ENCODE measurements around the gene GPT2. TPM values are rescaled to one million over a fixed set of nuclear protein-coding genes. Genes with fewer than 3 reads are reported as not detected.

The GPT2 gene, protein sequence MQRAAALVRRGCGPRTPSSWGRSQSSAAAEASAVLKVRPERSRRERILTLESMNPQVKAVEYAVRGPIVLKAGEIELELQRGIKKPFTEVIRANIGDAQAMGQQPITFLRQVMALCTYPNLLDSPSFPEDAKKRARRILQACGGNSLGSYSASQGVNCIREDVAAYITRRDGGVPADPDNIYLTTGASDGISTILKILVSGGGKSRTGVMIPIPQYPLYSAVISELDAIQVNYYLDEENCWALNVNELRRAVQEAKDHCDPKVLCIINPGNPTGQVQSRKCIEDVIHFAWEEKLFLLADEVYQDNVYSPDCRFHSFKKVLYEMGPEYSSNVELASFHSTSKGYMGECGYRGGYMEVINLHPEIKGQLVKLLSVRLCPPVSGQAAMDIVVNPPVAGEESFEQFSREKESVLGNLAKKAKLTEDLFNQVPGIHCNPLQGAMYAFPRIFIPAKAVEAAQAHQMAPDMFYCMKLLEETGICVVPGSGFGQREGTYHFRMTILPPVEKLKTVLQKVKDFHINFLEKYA
- total RNA-seq, result 100 to 1,000 TPM in 2 of 6 experiments, 10 to 100 TPM in 4; 30.8 to 163 (median 92.0) TPM
- long read RNA-seq, partial matches to known transcripts, result 2 of 8 reads
- long read RNA-seq, other reads (novel, unspliced or antisense), result 5 of 8 reads

DNA sequence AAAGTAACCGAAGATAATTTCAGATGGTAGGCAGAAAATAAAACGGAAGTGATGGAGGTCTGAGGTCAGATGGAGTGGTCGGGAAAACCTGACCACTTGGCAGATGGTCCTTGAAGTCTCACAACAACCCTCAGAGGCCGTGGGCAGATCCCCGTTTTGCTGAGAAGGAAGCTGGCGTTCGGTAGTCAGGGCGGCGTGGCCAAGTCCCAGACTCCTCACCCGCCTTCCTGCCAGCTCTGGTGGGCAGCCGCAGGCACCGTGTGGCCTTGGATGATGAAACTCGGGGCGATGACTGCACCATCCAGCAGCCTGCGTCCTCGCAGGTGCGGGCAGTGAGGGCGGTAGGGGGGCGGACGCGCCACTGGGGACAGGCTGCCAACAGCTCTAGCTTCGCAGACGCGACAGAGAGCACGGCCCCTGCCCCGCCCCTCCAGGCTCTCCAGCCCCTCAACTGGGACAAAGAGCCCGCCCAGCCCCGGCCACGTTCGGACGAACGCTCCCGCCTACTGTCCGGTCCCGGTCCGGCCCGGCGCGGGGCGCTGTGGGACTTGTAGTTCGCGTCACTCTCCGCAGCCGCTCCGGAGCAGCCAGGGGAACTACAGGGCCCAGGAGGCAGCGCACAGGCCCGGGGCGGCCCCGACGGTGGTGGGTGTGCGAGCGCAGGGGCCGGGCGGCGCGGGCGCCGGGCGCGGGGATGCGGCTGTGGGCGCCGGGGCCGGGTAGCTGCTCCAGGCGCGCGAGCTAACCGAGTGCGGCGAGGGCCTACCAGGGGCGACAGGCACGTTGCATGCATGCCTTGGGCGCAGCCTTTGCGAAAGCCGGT, at the start of gene GPT2:
GPT2 (plus strand) TSS at position 673 of the 823 bp plus-strand sequence. CDS start 354 bp downstream, outside the sequence.
- DNase-seq, result peak; percentile 100
- H3K4me1 ChIP-seq, result peaks cover 0 to 34% (median 5%) of the 10 kb centered on the region in 4 donors
- WGBS (ENCODE audit: insufficient coverage, low coverage, low lambda C conversion rate, missing lambda C conversion rate), result 0% methylated on average over 10 of the region's 75 CpGs
- intact Hi-C loops (cut with DNase I), result no loop called here
- H3K27me3 ChIP-seq, result no peaks in the 10 kb centered on the region
- TF ChIP-seq, protein P1, sequence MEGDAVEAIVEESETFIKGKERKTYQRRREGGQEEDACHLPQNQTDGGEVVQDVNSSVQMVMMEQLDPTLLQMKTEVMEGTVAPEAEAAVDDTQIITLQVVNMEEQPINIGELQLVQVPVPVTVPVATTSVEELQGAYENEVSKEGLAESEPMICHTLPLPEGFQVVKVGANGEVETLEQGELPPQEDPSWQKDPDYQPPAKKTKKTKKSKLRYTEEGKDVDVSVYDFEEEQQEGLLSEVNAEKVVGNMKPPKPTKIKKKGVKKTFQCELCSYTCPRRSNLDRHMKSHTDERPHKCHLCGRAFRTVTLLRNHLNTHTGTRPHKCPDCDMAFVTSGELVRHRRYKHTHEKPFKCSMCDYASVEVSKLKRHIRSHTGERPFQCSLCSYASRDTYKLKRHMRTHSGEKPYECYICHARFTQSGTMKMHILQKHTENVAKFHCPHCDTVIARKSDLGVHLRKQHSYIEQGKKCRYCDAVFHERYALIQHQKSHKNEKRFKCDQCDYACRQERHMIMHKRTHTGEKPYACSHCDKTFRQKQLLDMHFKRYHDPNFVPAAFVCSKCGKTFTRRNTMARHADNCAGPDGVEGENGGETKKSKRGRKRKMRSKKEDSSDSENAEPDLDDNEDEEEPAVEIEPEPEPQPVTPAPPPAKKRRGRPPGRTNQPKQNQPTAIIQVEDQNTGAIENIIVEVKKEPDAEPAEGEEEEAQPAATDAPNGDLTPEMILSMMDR (IDR thresholded peaks at IDR 0.05), result peak in 3 of 4 donors; percentile 13 to 43 (median 30)
- peak; percentile 88 for TF ChIP-seq POLR2A (IDR thresholded peaks at IDR 0.05)
- no peaks in the 10 kb centered on the region for H3K36me3 ChIP-seq
- peak within 1 kb of the TSS; percentile 77 to 99 (median 88) for H3K4me3 ChIP-seq
- H3K9me3 ChIP-seq, result no peaks in the 10 kb centered on the region
- H3K27ac ChIP-seq, result peak within 1 kb of the TSS; percentile 78 to 98 (median 94)
- ATAC-seq, result peak; percentile 77 to 90 (median 88)

DNA sequence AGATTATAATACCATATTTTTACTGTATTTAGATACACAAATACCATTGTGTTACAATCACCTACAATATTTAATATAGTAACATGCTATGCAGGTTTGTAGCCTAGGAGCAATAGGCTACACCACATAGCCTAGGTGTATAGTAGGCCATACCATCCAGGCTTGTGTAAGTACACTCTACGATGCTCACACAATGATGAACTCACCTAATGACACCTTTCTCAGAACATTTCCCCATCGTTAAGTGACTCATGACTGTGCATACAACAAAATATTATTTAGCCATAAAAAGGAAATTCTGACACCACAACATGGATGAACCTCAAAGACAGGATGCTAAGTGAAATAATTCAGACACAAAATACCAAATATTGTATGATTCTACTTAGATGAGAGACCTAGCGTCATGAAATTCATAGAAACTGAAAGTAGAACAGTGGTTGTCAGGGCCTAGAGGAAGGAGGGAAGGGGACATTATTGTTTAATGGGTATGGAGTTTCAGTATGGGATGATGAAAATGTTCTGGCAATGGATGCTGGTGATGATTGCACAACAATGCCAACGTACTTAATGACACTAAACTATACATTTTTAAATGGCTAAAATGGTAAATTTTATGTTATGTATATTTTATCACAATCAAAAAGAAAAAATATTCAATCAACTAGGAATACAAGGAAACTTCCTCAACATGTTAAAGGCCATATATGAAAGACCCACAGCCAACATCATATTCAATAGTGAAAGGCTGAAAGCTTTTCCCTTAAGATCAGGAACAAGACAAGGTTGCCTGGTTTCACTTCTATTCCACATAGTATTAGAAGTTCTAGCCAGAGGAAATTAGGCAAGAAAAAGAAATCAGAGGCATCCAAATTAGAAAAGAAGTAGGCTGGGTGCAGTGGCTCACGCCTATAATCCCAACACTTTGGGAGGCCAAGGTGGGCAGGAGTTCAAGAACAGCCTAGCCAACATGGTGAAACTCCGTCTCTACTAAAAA, 47.3 kb upstream of the GPT2 start:
- no peaks in the 10 kb centered on the region for H3K27me3 ChIP-seq
- H3K4me3 ChIP-seq, result no peak overlapping the region
- H3K4me1 ChIP-seq, result peaks cover 0 to 35% (median 0%) of the 10 kb centered on the region in 4 donors
- no peaks in the 10 kb centered on the region for H3K36me3 ChIP-seq
- intact Hi-C loops (cut with DNase I), result no loop called here
- ATAC-seq (no peak), DNase-seq (no peak)
- H3K9me3 ChIP-seq, result no peaks in the 10 kb centered on the region
- WGBS (ENCODE audit: insufficient coverage, low coverage, low lambda C conversion rate, missing lambda C conversion rate), result 69% methylated on average over 4 of the region's 6 CpGs
- TF ChIP-seq POLR2A (IDR thresholded peaks at IDR 0.05), result no peak
- TF ChIP-seq, protein P1 (IDR thresholded peaks at IDR 0.05), result no peak
- H3K27ac ChIP-seq, result no peak overlapping the region

DNA sequence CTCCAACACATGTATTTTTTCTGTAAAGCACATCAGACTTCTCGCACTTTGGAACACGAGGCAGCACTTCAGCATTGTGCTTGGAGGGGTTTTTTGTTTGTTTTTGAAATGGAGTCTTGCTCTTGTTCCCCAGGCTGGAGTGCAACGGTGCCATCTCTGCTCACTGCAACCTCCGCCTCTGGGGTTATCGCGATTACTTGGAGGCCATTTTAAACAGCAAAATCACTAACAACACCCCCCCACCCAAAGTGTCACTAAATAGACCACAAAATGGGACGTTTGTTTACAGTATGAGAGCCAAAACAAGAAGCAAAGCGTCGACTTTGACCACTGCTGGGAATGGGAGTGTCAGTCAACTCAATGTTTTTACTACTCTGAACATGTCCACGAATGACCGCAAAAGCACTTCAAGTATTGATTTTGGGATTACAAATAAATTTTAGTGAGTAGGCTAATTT, 44.1 kb upstream of the GPT2 start:
- Histone ChIP-seq H3K4me1 (peaks cover 0 to 20% (median 0%) of the 10 kb centered on the region in 4 donors), H3K36me3 (no peaks in the 10 kb centered on the region), H3K27me3 (no peaks in the 10 kb centered on the region), H3K27ac (peak overlapping the region in 2 of 3 donors; percentile 72 to 85), H3K4me3 (no peak overlapping the region), H3K9me3 (no peaks in the 10 kb centered on the region)
- WGBS (ENCODE audit: insufficient coverage, low coverage, low lambda C conversion rate, missing lambda C conversion rate), result 35% methylated on average over 11 of the region's 11 CpGs
- ATAC-seq, result peak; percentile 79 to 95 (median 88)
- TF ChIP-seq, protein P1 (IDR thresholded peaks at IDR 0.05), result no peak
- TF ChIP-seq POLR2A (IDR thresholded peaks at IDR 0.05), result no peak
- DNase-seq, result no peak
- intact Hi-C loops (cut with DNase I), result no loop called here

All from right lobe of liver (tissue), 6 donors.